Neural progenitor cell (in vitro differentiated cells): ENCODE results near the gene RERE. TPM values are rescaled to one million over a fixed set of nuclear protein-coding genes. Genes with fewer than 3 reads are reported as not detected.

Experiments used
- DNase-seq: peaks from one replicate; pipeline ENCODE4 v3.0.0-alpha.2; 2016; ENCODE audit warnings: low spot score
- H2AFZ ChIP-seq: fragments of 200-600 bp; sonication (generic); replicated peaks from 2 replicates; pipeline ENCODE4 v1.6.1; 2016; ENCODE audit warnings: antibody characterized with exemption
- H3F3A ChIP-seq: fragments of 200-600 bp; sonication (generic); 2 replicates; pipeline ENCODE4 v1.6.1; 2016; ENCODE audit warnings: antibody characterized with exemption, low read depth
- H3K27ac ChIP-seq: fragments of 200-600 bp; sonication (generic); 2 replicates; pipeline ENCODE4 v1.5.1; 2016; ENCODE audit warnings: mild to moderate bottlenecking
- H3K27me3 ChIP-seq: fragments of 200-600 bp; sonication (generic); 2 replicates; pipeline ENCODE4 v1.6.1; 2016; ENCODE audit warnings: mild to moderate bottlenecking, moderate library complexity
- H3K36me3 ChIP-seq: fragments of 200-600 bp; sonication (generic); 2 replicates; pipeline ENCODE4 v1.5.1; 2016
- H3K4me1 ChIP-seq: fragments of 200-600 bp; sonication (generic); 2 replicates; pipeline ENCODE4 v1.6.1; 2016; ENCODE audit warnings: mixed run types
- H3K4me2 ChIP-seq: fragments of 200-600 bp; sonication (generic); 2 replicates; pipeline ENCODE4 v1.6.1; 2016
- H3K4me3 ChIP-seq: fragments of 200-600 bp; sonication (generic); 2 replicates; pipeline ENCODE4 v1.5.1; 2016
- H3K79me2 ChIP-seq: fragments of 200-600 bp; sonication (generic); 2 replicates; pipeline ENCODE4 v1.6.1; 2016; ENCODE audit warnings: low read depth
- H3K9ac ChIP-seq: fragments of 200-600 bp; sonication (generic); 2 replicates; pipeline ENCODE4 v1.6.1; 2016
- H3K9me3 ChIP-seq: fragments of 200-600 bp; sonication (generic); 2 replicates; pipeline ENCODE4 v1.5.1; 2016; ENCODE audit warnings: low read depth
- H4K20me1 ChIP-seq: fragments of 200-600 bp; sonication (generic); 2 replicates; pipeline ENCODE4 v1.6.1; 2016; ENCODE audit warnings: low read depth
- H3K27ac Mint-ChIP-seq: 3 replicates; pipeline ENCODE4 v1.8.0; 2021; ENCODE audit warnings: mixed read lengths
- H3K27me3 Mint-ChIP-seq: 2 replicates; pipeline ENCODE4 v1.8.0; 2022; ENCODE audit warnings: low read depth, mild to moderate bottlenecking, inconsistent platforms, moderate library complexity, mixed read lengths; ENCODE audit not compliant: insufficient read depth
- H3K36me3 Mint-ChIP-seq: 3 replicates; pipeline ENCODE4 v1.8.0; 2021; ENCODE audit warnings: mixed read lengths
- H3K4me1 Mint-ChIP-seq: 3 replicates; pipeline ENCODE4 v1.8.0; 2021; ENCODE audit warnings: mixed read lengths
- H3K4me3 Mint-ChIP-seq: 3 replicates; pipeline ENCODE4 v1.8.0; 2021; ENCODE audit warnings: mild to moderate bottlenecking, moderate library complexity, mixed read lengths
- H3K9me3 Mint-ChIP-seq: 3 replicates; pipeline ENCODE4 v1.8.0; 2020; ENCODE audit warnings: mixed read lengths
- CTCF ChIP-seq: fragments of 200-600 bp; sonication (generic); IDR thresholded peaks from 2 replicates; pipeline ENCODE4 v1.5.1; 2017; ENCODE audit warnings: antibody characterized with exemption, mild to moderate bottlenecking
- EZH2 ChIP-seq: fragments of 200-600 bp; sonication (generic); IDR thresholded peaks from 2 replicates; pipeline ENCODE4 v1.6.1; 2017; ENCODE audit warnings: antibody characterized with exemption, mild to moderate bottlenecking, moderate library complexity
- EZH2phosphoT487 ChIP-seq: fragments of 200-600 bp; sonication (generic); IDR thresholded peaks from 2 replicates; pipeline ENCODE4 v1.6.1; 2017; ENCODE audit warnings: antibody characterized with exemption
- total RNA-seq: library from RNA; depleted of rRNA; stranded (reverse); fragments of >200 nt; gene quantifications from 2 replicates; pipeline ENCODE4 v1.2.3, GENCODE V29; 2015; ENCODE audit warnings: low replicate concordance

The RERE gene
- total RNA-seq, 1 donor from 2014 or later, result 29.8 TPM

GRCh38 chr1:8411803-8412182, 405.6 kb downstream of the RERE start:
- Mint-ChIP-seq H3K27ac (peak overlapping the region; percentile 29), H3K27me3 (no peaks in the 10 kb centered on the region)
- DNase-seq, result no peak

GRCh38 chr1:8410791-8411190, 406.6 kb downstream of the RERE start:
- Histone ChIP-seq H3K4me2 (no peak overlapping the region), H3K36me3 (no peaks in the 10 kb centered on the region), H3K79me2 (peaks cover 91% of the 10 kb centered on the region), H3K9me3 (no peaks in the 10 kb centered on the region), H3K9ac (no peak overlapping the region), H4K20me1 (peaks cover 80% of the 10 kb centered on the region), H3K27ac (no peak overlapping the region), H2AFZ (no peak overlapping the region), H3F3A (peaks cover 45% of the 10 kb centered on the region), H3K4me1 (peaks cover 59% of the 10 kb centered on the region), H3K27me3 (no peaks in the 10 kb centered on the region), H3K4me3 (no peak overlapping the region)
- peaks cover 7% of the 10 kb centered on the region for H3K9me3 Mint-ChIP-seq
- no peak overlapping the region for H3K4me3 Mint-ChIP-seq
- H3K27me3 Mint-ChIP-seq, result no peaks in the 10 kb centered on the region
- DNase-seq, result no peak
- H3K4me1 Mint-ChIP-seq, result peaks cover 69% of the 10 kb centered on the region
- peaks cover 29% of the 10 kb centered on the region for H3K36me3 Mint-ChIP-seq
- H3K27ac Mint-ChIP-seq, result peak overlapping the region; percentile 20
- TF ChIP-seq CTCF, result no peak
- TF ChIP-seq EZH2phosphoT487, result no peak
- TF ChIP-seq EZH2, result no peak

More at GRCh38 chr1:8411803-8412182, 405.6 kb downstream of the RERE start:
- Histone ChIP-seq H3K79me2 (peaks cover 91% of the 10 kb centered on the region), H2AFZ (no peak overlapping the region), H3K4me3 (peak overlapping the region; percentile 16), H3K27me3 (no peaks in the 10 kb centered on the region), H3K27ac (no peak overlapping the region), H3F3A (peaks cover 45% of the 10 kb centered on the region), H3K4me1 (peaks cover 59% of the 10 kb centered on the region), H3K36me3 (peaks cover 3% of the 10 kb centered on the region), H4K20me1 (peaks cover 76% of the 10 kb centered on the region), H3K9ac (no peak overlapping the region), H3K4me2 (peak overlapping the region; percentile 39), H3K9me3 (no peaks in the 10 kb centered on the region)
- peak overlapping the region; percentile 21 for H3K4me3 Mint-ChIP-seq
- TF ChIP-seq CTCF (no peak), EZH2phosphoT487 (no peak), EZH2 (no peak)
- peaks cover 29% of the 10 kb centered on the region for H3K36me3 Mint-ChIP-seq
- H3K4me1 Mint-ChIP-seq, result peaks cover 64% of the 10 kb centered on the region
- H3K9me3 Mint-ChIP-seq, result peaks cover under 1% of the 10 kb centered on the region

DNA sequence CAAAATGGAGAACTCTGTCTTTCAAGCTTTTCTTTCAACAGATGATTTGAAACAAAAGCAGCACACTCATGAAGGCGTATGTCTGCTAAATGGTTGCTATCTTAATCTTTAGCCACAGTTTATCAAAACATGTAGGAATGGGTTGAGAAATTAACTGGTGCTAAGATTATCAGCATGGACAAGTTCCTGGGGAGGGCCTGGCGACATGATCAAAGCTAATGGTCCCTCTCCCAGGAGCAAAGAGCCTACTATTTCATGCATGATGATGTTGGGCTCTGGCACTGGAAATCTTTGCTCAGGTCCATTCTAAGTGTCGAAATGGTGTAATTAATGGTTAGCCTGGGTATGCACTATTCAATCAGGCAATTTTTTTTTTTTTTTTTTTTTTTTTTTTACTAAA, 407.8 kb downstream of the RERE start:
- Histone ChIP-seq H3K9ac (no peak overlapping the region), H4K20me1 (peaks cover 73% of the 10 kb centered on the region), H3K79me2 (peaks cover 91% of the 10 kb centered on the region)

More for the DNA sequence above, 407.8 kb downstream of the RERE start:
- peak overlapping the region; percentile 72 for H3K4me3 Mint-ChIP-seq
- H3K36me3 Mint-ChIP-seq, result peaks cover 28% of the 10 kb centered on the region
- no peak overlapping the region for H3K4me3 ChIP-seq
- peak overlapping the region; percentile 82 for H3K27ac Mint-ChIP-seq
- H3K27me3 Mint-ChIP-seq, result no peaks in the 10 kb centered on the region
- no peak for TF ChIP-seq CTCF
- TF ChIP-seq EZH2phosphoT487, result no peak
- TF ChIP-seq EZH2, result no peak
- H3K4me1 Mint-ChIP-seq, result peaks cover 67% of the 10 kb centered on the region
- peaks cover 8% of the 10 kb centered on the region for H3K9me3 Mint-ChIP-seq
- DNase-seq, result no peak
- no peak overlapping the region for H2AFZ ChIP-seq
- peak overlapping the region; percentile 43 for H3K4me2 ChIP-seq
- peaks cover 59% of the 10 kb centered on the region for H3K4me1 ChIP-seq
- no peaks in the 10 kb centered on the region for H3K36me3 ChIP-seq
- H3K27me3 ChIP-seq, result no peaks in the 10 kb centered on the region
- no peaks in the 10 kb centered on the region for H3K9me3 ChIP-seq
- peak overlapping the region; percentile 81 for H3K27ac ChIP-seq
- peaks cover 45% of the 10 kb centered on the region for H3F3A ChIP-seq
